ENCODE results near the gene TBX21.

DNA sequence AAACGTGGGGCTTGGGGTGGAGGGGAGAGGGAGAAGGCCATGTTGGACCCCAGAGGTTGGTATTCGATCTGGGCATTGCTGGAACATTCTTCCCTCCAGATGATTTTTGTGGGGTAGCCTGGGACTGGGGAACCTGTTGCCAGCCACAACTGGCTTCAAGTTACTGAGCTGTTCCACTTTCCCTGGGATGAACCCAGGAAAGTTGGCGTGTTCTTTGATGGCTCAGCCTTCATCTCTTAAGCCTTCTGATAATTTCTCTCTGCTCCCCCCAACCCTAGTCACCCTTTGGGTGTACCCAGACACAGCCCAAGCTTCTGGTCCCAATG, 2.1 kb downstream of the TBX21 start:
- no peak for TF ChIP-seq POLR2AphosphoS5 (IDR thresholded peaks at IDR 0.05)
- TF ChIP-seq, protein P1, sequence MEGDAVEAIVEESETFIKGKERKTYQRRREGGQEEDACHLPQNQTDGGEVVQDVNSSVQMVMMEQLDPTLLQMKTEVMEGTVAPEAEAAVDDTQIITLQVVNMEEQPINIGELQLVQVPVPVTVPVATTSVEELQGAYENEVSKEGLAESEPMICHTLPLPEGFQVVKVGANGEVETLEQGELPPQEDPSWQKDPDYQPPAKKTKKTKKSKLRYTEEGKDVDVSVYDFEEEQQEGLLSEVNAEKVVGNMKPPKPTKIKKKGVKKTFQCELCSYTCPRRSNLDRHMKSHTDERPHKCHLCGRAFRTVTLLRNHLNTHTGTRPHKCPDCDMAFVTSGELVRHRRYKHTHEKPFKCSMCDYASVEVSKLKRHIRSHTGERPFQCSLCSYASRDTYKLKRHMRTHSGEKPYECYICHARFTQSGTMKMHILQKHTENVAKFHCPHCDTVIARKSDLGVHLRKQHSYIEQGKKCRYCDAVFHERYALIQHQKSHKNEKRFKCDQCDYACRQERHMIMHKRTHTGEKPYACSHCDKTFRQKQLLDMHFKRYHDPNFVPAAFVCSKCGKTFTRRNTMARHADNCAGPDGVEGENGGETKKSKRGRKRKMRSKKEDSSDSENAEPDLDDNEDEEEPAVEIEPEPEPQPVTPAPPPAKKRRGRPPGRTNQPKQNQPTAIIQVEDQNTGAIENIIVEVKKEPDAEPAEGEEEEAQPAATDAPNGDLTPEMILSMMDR (IDR thresholded peaks at IDR 0.05) = no peak
